Measurements from ENCODE around the gene TMEM143. TPM values are rescaled to one million over a fixed set of nuclear protein-coding genes. Genes with fewer than 3 reads are reported as not detected.

Gene TMEM143
- total RNA-seq, 1 donor, result 4.3 TPM

DNA sequence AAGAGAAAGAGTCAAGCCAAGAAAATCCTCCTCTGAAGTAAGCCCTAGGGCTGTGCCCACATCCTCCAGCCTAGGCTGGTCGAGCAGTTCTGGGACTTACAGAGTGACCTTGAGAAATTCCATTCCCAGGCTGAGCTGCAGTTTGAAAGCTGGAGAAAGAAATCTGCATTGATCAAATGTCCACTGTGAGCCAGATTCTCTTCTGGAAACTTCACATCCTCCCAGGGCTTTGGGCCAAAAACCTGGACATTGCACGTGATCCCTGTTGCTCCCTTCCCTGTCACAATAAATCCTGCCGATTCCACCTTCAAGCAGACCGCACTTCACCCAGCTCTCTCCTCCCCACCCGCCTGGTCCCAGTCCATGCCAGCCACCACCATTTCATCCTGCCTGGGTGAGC lies 15.7 kb downstream of the TMEM143 start:
- Histone ChIP-seq H2AFZ (ENCODE audit: low read length) (no peak overlapping the region), H3K4me1 (ENCODE audit: insufficient read depth, low read length) (no peaks in the 10 kb centered on the region), H3K27ac (ENCODE audit: low read depth, low read length) (no peak overlapping the region), H3K27me3 (ENCODE audit: insufficient read depth, low read length) (no peaks in the 10 kb centered on the region), H3K4me2 (ENCODE audit: insufficient read depth, low read length) (no peak overlapping the region), H3K9me3 (ENCODE audit: low read depth, low read length) (no peaks in the 10 kb centered on the region), H3K4me3 (ENCODE audit: insufficient read depth, low read length) (no peak overlapping the region), H4K20me1 (ENCODE audit: insufficient read depth, low read length) (peaks cover 2% of the 10 kb centered on the region), H3K79me2 (ENCODE audit: insufficient read depth, low read length) (no peaks in the 10 kb centered on the region), H3K36me3 (ENCODE audit: insufficient read depth, low read length) (no peaks in the 10 kb centered on the region)
- TF ChIP-seq, protein P1, sequence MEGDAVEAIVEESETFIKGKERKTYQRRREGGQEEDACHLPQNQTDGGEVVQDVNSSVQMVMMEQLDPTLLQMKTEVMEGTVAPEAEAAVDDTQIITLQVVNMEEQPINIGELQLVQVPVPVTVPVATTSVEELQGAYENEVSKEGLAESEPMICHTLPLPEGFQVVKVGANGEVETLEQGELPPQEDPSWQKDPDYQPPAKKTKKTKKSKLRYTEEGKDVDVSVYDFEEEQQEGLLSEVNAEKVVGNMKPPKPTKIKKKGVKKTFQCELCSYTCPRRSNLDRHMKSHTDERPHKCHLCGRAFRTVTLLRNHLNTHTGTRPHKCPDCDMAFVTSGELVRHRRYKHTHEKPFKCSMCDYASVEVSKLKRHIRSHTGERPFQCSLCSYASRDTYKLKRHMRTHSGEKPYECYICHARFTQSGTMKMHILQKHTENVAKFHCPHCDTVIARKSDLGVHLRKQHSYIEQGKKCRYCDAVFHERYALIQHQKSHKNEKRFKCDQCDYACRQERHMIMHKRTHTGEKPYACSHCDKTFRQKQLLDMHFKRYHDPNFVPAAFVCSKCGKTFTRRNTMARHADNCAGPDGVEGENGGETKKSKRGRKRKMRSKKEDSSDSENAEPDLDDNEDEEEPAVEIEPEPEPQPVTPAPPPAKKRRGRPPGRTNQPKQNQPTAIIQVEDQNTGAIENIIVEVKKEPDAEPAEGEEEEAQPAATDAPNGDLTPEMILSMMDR (IDR thresholded peaks at IDR 0.05; ENCODE audit: extremely low read depth, low read depth, low read length), result no peak
- DNase-seq (ENCODE audit: insufficient read length, low spot score, missing footprints), result no peak

DNA sequence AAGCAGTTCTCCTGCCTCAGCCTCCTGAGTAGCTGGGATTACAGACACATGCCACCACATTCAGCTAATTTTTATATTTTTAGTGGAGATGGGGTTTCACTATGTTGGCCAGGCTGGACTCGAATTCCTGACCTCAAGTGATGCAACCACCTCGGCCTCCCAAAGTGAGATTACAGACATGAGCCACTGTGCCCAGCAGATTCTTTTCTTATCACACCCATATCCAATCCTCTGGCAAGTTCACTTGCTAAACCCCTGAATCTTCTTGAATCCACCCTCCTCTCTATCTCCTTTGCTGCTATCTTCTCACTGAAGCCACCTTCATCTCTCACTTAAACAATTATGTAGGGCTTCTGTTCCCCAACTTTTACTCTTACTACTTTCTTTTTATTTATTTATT lies 17.5 kb downstream of the TMEM143 start:
- H3K36me3 ChIP-seq (ENCODE audit: insufficient read depth, low read length), result no peaks in the 10 kb centered on the region
- H3K27ac ChIP-seq (ENCODE audit: low read depth, low read length), result no peak overlapping the region
- H3K27me3 ChIP-seq (ENCODE audit: insufficient read depth, low read length), result no peaks in the 10 kb centered on the region
- no peak overlapping the region for H3K4me2 ChIP-seq (ENCODE audit: insufficient read depth, low read length)
- no peaks in the 10 kb centered on the region for H3K9me3 ChIP-seq (ENCODE audit: low read depth, low read length)
- no peak overlapping the region for H2AFZ ChIP-seq (ENCODE audit: low read length)
- no peak overlapping the region for H3K4me3 ChIP-seq (ENCODE audit: insufficient read depth, low read length)
- DNase-seq (ENCODE audit: insufficient read length, low spot score, missing footprints), result no peak
- H4K20me1 ChIP-seq (ENCODE audit: insufficient read depth, low read length), result peaks cover 2% of the 10 kb centered on the region
- no peaks in the 10 kb centered on the region for H3K79me2 ChIP-seq (ENCODE audit: insufficient read depth, low read length)
- TF ChIP-seq, protein P1 (IDR thresholded peaks at IDR 0.05; ENCODE audit: extremely low read depth, low read depth, low read length), result no peak
- no peaks in the 10 kb centered on the region for H3K4me1 ChIP-seq (ENCODE audit: insufficient read depth, low read length)

DNA sequence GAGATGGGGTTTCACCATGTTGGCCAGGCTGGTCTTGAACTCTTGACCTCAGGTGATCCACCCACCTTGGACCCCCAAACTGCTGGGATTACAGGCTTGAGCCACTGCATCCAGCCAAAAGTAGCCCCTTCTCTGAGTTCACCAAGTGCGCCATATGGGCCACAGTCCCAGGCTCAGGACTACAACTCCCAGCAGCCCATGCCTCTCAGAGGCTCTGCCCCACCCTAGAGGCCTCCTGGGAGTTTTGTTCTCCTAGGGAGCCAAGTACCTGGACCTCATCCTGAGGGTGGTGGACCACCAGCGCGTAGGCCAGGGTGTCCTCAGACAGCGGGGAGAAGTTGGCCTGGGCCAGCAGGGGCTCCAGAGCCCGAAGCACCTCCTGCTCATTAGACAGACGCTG lies 18.8 kb downstream of the TMEM143 start:
- Histone ChIP-seq H3K36me3 (ENCODE audit: insufficient read depth, low read length) (no peaks in the 10 kb centered on the region), H2AFZ (ENCODE audit: low read length) (no peak overlapping the region), H3K4me1 (ENCODE audit: insufficient read depth, low read length) (no peaks in the 10 kb centered on the region), H3K9me3 (ENCODE audit: low read depth, low read length) (no peaks in the 10 kb centered on the region), H3K27me3 (ENCODE audit: insufficient read depth, low read length) (no peaks in the 10 kb centered on the region), H3K79me2 (ENCODE audit: insufficient read depth, low read length) (no peaks in the 10 kb centered on the region), H3K27ac (ENCODE audit: low read depth, low read length) (no peak overlapping the region), H3K4me3 (ENCODE audit: insufficient read depth, low read length) (no peak overlapping the region), H3K4me2 (ENCODE audit: insufficient read depth, low read length) (no peak overlapping the region), H4K20me1 (ENCODE audit: insufficient read depth, low read length) (no peaks in the 10 kb centered on the region)
- TF ChIP-seq, protein P1 (IDR thresholded peaks at IDR 0.05; ENCODE audit: extremely low read depth, low read depth, low read length), result no peak
- DNase-seq (ENCODE audit: insufficient read length, low spot score, missing footprints), result no peak

DNA sequence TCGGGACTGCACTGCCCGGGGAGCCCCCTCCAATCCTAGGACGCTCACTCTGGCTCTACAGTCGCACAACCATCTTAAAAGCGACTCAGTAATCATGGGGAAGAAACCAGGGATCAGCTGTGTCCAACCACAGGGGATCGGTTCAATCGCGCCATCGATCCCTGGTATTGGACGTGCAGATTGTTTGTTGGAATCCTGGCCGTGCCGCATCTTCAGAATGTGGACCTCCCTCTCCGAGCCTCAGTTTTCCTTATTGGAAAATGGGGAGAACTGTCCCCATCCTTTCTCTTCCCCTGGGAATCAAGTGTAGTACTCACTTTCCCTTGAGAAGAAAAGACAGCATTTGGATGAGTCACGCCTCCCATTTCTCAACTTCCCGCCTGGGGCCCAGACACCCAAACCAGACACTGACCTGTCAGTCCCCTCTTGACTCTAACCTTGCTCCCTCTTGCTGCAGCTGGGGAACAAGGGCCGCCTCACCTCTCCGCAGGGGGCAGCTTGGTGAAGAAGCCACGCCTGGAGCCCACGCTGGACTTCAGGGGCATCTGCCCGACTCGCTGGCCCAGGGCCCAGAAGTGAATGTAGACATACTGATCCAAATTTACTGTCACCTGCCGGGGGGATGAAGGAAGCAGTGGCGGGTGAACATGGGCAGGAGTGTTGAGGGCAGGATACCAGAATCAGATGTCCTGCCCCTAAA lies 20.7 kb downstream of the TMEM143 start:
- Histone ChIP-seq H3K4me1 (ENCODE audit: insufficient read depth, low read length) (no peaks in the 10 kb centered on the region), H3K27ac (ENCODE audit: low read depth, low read length) (no peak overlapping the region), H3K9me3 (ENCODE audit: low read depth, low read length) (no peaks in the 10 kb centered on the region), H3K4me3 (ENCODE audit: insufficient read depth, low read length) (no peak overlapping the region), H3K36me3 (ENCODE audit: insufficient read depth, low read length) (no peaks in the 10 kb centered on the region), H3K4me2 (ENCODE audit: insufficient read depth, low read length) (no peak overlapping the region), H3K79me2 (ENCODE audit: insufficient read depth, low read length) (no peaks in the 10 kb centered on the region), H4K20me1 (ENCODE audit: insufficient read depth, low read length) (no peaks in the 10 kb centered on the region), H2AFZ (ENCODE audit: low read length) (no peak overlapping the region), H3K27me3 (ENCODE audit: insufficient read depth, low read length) (no peaks in the 10 kb centered on the region)
- no peak for DNase-seq (ENCODE audit: insufficient read length, low spot score, missing footprints)
- TF ChIP-seq, protein P1 (IDR thresholded peaks at IDR 0.05; ENCODE audit: extremely low read depth, low read depth, low read length), result no peak

Measured in osteoblast (primary cell).